Ovary (tissue), 9 donors: Measurements from ENCODE around the gene FXYD4. TPM values are rescaled to one million over a fixed set of nuclear protein-coding genes. Genes with fewer than 3 reads are reported as not detected.

Source experiments
- DNase-seq, 5 donors: peaks; one replicate each; pipeline ENCODE4 v3.0.0-alpha.2; 2019 to 2020
- H3K27ac ChIP-seq, 2 donors: fragments of 200-600 bp; one replicate each; pipeline versions ENCODE4 v1.5.1 to v1.8.0; 2019 to 2022
- H3K27me3 ChIP-seq: fragments of 200-600 bp; one replicate; pipeline ENCODE4 v1.8.0; 2022
- H3K36me3 ChIP-seq: fragments of 200-600 bp; sonication (generic); one replicate; pipeline ENCODE4 v1.5.1; 2019
- H3K4me1 ChIP-seq: one replicate; pipeline ENCODE4 v1.8.1; 2013; ENCODE audit warnings: mild to moderate bottlenecking, moderate library complexity; ENCODE audit not compliant: insufficient read depth
- H3K4me3 ChIP-seq: fragments of 200-600 bp; sonication (generic); one replicate; pipeline ENCODE4 v1.5.1; 2017
- H3K9me3 ChIP-seq, 2 donors: fragments of 200-600 bp in 1 of 2; sonication (generic) in 1 of 2; one replicate each; pipeline versions ENCODE4 v1.5.1 to v1.8.1; 2013 to 2019; ENCODE audit warnings: mild to moderate bottlenecking in 1 of 2, moderate library complexity in 1 of 2
- EP300 ChIP-seq: sonication (generic); formaldehyde crosslinking; IDR thresholded peaks from one replicate; pipeline ENCODE4 v1.6.1; 2017; ENCODE audit warnings: antibody characterized with exemption
- POLR2A ChIP-seq: fragments of 450-650 bp; IDR thresholded peaks from one replicate; pipeline ENCODE4 v1.6.1; 2017; ENCODE audit warnings: antibody characterized with exemption, mild to moderate bottlenecking, moderate library complexity
- WGBS, 3 donors: extraction: QIAGEN DNeasy Blood & Tissue Kit in 1 of 3; methylation state at CpG; one replicate each; pipeline versions ENCODE4 v1.1.5 to v1.1.7; 2013 to 2017; 5-methylcytosine and 5-hydroxymethylcytosine counted together
- intact Hi-C, 4 donors: fragments of 100-400 bp; cut with DNase I; formaldehyde crosslinking; loops; one replicate each; pipeline versions ENCODE4 v1.11.0 to v1.15.1; 2022 to 2023
- polyA plus RNA-seq, 2 donors: library from polyadenylated mRNA; stranded (reverse); fragments of 200-250 nt in 1 of 2; fragments of 350-450 nt in 1 of 2; fragmentation: Illumina TruSeq in 1 of 2; extraction: RNeasy Lipid Tissue Mini Kit (QIAGEN cat#74804) in 1 of 2; gene quantifications; one replicate each; pipeline ENCODE4 v1.2.3, GENCODE V29; 2013 to 2014
- total RNA-seq, 7 donors: library from RNA; depleted of rRNA in 2 of 7; stranded (reverse); fragments of >200 nt in 2 of 7; fragmentation: NEBNext Ultra II Directional in 3 of 7; extraction: Animal tissue kit (Norgen Biotek cat#: 25700) in 3 of 7; gene quantifications; one replicate each; pipeline versions ENCODE4 v1.1.0 to v1.2.4, GENCODE V29; 2016 to 2023
- TF ChIP-seq, protein P1 (sequence below), 3 donors: fragments of 450-650 bp in 2 of 3; fragments of 200-600 bp in 1 of 3; IDR thresholded peaks; one replicate each; pipeline versions ENCODE4 v1.5.1 to v1.8.0; 2016 to 2022; ENCODE audit warnings: antibody characterized with exemption in 3 of 3, mild to moderate bottlenecking in 1 of 3
- donor health status: DM: no; HTN: no; CAD: no; lungs with moderate emphysema.
- donor health status: DM: no; HTN: no; CAD: no.
- donor health status: Bipolar disorder and iron deficiency.
- donor health status: DM: yes; HTN: yes; CAD: no.
- donor health status: DM: no; HTN: no; CAD: no.
- donor health status: DM: yes; HTN: yes; CAD: no.

Gene FXYD4
- total and polyA plus RNA-seq, 9 donors, result not detected

DNA sequence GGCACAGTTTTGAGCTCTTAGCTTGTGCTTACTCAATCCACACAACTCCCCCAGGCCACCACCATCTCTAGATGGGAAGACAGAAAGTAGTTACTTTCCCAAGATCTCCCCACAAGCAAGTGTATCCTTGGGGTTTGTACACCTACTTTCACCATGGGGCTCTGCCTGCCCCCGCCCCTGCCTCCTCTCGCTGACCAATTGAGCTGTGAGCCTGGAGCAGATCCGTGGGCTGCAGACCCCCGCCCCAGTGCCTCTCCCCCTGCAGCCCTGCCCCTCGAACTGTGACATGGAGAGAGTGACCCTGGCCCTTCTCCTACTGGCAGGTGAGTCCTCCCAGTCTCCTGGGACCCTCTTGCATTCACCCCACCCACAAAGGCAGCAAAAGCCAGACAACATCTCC, 2.0 kb downstream of the FXYD4 start:
- H3K4me3 ChIP-seq, result no peak overlapping the region
- intact Hi-C loops, result no loop called here
- no peak for DNase-seq
- TF ChIP-seq, protein P1, sequence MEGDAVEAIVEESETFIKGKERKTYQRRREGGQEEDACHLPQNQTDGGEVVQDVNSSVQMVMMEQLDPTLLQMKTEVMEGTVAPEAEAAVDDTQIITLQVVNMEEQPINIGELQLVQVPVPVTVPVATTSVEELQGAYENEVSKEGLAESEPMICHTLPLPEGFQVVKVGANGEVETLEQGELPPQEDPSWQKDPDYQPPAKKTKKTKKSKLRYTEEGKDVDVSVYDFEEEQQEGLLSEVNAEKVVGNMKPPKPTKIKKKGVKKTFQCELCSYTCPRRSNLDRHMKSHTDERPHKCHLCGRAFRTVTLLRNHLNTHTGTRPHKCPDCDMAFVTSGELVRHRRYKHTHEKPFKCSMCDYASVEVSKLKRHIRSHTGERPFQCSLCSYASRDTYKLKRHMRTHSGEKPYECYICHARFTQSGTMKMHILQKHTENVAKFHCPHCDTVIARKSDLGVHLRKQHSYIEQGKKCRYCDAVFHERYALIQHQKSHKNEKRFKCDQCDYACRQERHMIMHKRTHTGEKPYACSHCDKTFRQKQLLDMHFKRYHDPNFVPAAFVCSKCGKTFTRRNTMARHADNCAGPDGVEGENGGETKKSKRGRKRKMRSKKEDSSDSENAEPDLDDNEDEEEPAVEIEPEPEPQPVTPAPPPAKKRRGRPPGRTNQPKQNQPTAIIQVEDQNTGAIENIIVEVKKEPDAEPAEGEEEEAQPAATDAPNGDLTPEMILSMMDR (IDR thresholded peaks at IDR 0.05), result no peak
- TF ChIP-seq POLR2A (no peak), EP300 (no peak)
- H3K4me1 ChIP-seq, result no peaks in the 10 kb centered on the region
- H3K36me3 ChIP-seq, result no peaks in the 10 kb centered on the region
- no peaks in the 10 kb centered on the region for H3K27me3 ChIP-seq
- H3K27ac ChIP-seq, result no peak overlapping the region
- H3K9me3 ChIP-seq, result no peaks in the 10 kb centered on the region
- 65 to 74% (median 67%) methylated on average over 5 of the region's 5 CpGs for WGBS, 3 donors

DNA sequence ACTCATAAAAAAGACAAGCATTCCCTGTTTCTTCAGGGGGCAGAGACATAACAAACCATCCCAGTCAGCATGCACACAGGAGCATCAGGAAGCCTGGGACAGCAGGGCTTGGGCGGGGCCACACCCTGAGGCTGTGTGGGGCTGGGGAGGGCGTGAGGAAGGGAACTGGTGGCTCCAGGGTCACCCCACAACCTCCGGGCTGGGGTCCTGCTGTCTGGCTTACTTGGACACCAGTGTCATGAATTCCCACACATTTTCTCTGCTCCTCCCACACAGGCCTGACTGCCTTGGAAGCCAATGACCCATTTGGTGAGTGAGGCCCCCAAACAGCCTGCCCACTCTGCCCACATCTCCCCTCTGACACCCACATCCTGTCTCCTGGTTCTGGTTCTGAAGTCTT, 2.8 kb downstream of the FXYD4 start:
- H3K4me3 ChIP-seq, result no peak overlapping the region
- H3K27ac ChIP-seq, result no peak overlapping the region
- no peak for DNase-seq
- H3K4me1 ChIP-seq, result no peaks in the 10 kb centered on the region
- H3K9me3 ChIP-seq, result no peaks in the 10 kb centered on the region
- intact Hi-C loops, result no loop called here
- no peaks in the 10 kb centered on the region for H3K27me3 ChIP-seq
- WGBS, 3 donors, result 59 to 80% (median 70%) methylated on average over 3 of the region's 3 CpGs
- TF ChIP-seq POLR2A (no peak), EP300 (no peak)
- TF ChIP-seq, protein P1 (IDR thresholded peaks at IDR 0.05), result no peak
- H3K36me3 ChIP-seq, result no peaks in the 10 kb centered on the region

DNA sequence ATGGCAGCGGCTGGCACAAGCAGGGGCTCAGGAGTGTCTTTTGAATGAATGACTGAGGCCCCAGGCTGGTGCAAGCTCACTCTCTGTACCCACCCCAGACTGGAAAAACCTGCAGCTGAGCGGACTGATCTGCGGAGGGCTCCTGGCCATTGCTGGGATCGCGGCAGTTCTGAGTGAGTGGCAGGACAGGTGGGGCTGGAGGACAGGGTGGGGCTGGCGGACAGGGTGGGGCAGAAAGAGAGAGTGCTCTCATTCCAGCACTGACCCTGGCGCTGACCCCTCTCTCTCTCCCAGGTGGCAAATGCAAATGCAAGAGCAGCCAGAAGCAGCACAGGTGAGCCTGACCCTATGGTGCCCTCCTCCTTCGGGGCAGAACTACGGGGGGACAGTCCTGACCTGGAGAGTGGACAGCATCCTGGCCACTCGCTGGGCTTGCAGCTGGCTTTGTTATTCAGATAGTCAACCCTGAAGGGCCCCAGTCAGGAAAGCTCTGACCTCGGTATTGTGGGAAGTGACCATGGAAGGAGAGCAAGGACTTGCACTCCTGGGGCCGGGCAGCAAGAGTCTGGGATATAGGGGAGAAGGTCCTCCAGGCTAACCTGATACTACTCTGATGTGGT, 4.1 kb downstream of the FXYD4 start:
- DNase-seq, result no peak
- WGBS, 3 donors, result 79 to 84% (median 82%) methylated on average over 12 of the region's 12 CpGs
- no peaks in the 10 kb centered on the region for H3K4me1 ChIP-seq

DNA sequence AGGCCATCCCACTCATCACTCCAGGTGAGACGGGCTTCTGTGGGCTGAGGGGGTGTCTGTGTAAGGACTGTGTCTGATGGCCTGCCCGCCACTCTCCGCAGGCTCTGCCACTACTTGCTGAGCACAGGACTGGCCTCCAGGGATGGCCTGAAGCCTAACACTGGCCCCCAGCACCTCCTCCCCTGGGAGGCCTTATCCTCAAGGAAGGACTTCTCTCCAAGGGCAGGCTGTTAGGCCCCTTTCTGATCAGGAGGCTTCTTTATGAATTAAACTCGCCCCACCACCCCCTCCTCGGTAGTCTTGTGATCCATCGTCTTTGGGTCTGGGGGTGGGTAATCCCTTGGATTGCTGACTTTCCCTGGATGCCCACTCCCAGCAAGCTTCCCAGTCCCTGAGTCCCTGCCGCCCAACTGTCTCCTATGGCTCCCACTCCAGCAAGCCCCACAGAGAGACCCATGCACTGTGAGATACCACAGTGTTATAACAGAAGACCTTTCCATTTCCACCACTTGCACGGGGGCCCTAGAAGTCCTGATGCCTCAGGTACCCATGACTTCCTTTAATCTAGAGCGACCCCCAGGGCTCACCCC, 4.7 kb downstream of the FXYD4 start:
- intact Hi-C loops, result no loop called here
- no peak for TF ChIP-seq POLR2A
- no peak for TF ChIP-seq EP300
- TF ChIP-seq, protein P1 (IDR thresholded peaks at IDR 0.05), result no peak
- H3K27me3 ChIP-seq, result no peaks in the 10 kb centered on the region
- no peaks in the 10 kb centered on the region for H3K9me3 ChIP-seq
- H3K36me3 ChIP-seq, result no peaks in the 10 kb centered on the region
- WGBS, 3 donors, result 91 to 97% (median 93%) methylated on average over 9 of the region's 9 CpGs
- H3K4me3 ChIP-seq, result no peak overlapping the region
- H3K27ac ChIP-seq, result no peak overlapping the region
- DNase-seq, result peak in 1 of 5 donors; percentile 6
- H3K4me1 ChIP-seq, result no peaks in the 10 kb centered on the region

More for the DNA sequence above, 4.1 kb downstream of the FXYD4 start:
- no peak overlapping the region for H3K4me3 ChIP-seq
- intact Hi-C loops, result no loop called here
- H3K9me3 ChIP-seq, result no peaks in the 10 kb centered on the region
- H3K27ac ChIP-seq, result no peak overlapping the region
- TF ChIP-seq POLR2A (no peak), EP300 (no peak)
- TF ChIP-seq, protein P1 (IDR thresholded peaks at IDR 0.05), result no peak
- no peaks in the 10 kb centered on the region for H3K27me3 ChIP-seq
- no peaks in the 10 kb centered on the region for H3K36me3 ChIP-seq
